HG03196 (cell line): ENCODE results near the gene OPRL1.

Experiments
- ATAC-seq: cut with Tn5 transposase; IDR thresholded peaks from one replicate; pipeline ENCODE4 v1.9.1; 2021; ENCODE audit not compliant: unreplicated experiment

Gene OPRL1

GRCh38 chr20:64042054-64042781 lies 37.7 kb upstream of the OPRL1 start:
- no peak for ATAC-seq

GRCh38 chr20:64043768-64044167 lies 36.1 kb upstream of the OPRL1 start:
- no peak for ATAC-seq

GRCh38 chr20:64044484-64045247 lies 35.2 kb upstream of the OPRL1 start:
- ATAC-seq: no peak

GRCh38 chr20:64045346-64046011 lies 34.4 kb upstream of the OPRL1 start:
- ATAC-seq: no peak

- no peak for ATAC-seq
Measured at GRCh38 chr20:64047046-64047389, 32.9 kb upstream of the OPRL1 start.

- no peak for ATAC-seq
Measured at GRCh38 chr20:64047968-64048401, 31.9 kb upstream of the OPRL1 start.

GRCh38 chr20:64048402-64049044 lies 31.4 kb upstream of the OPRL1 start:
- ATAC-seq: no peak

GRCh38 chr20:64049060-64049877 lies 30.6 kb upstream of the OPRL1 start, which contains the start of gene SOX18:
Gene SOX18, minus strand, starts transcription at chr20:64049639. Its CDS starts 123 bp downstream, at chr20:64049516.
- ATAC-seq: no peak

GRCh38 chr20:64049878-64050260 lies 30.0 kb upstream of the OPRL1 start:
- ATAC-seq: no peak

- no peak for ATAC-seq
Measured at GRCh38 chr20:64050261-64051032, 29.4 kb upstream of the OPRL1 start.

- no peak for ATAC-seq
Measured at GRCh38 chr20:64051033-64051452, 28.8 kb upstream of the OPRL1 start.

GRCh38 chr20:64051561-64052325 lies 28.1 kb upstream of the OPRL1 start:
- no peak for ATAC-seq

- ATAC-seq: no peak
Measured at GRCh38 chr20:64052326-64052722, 27.6 kb upstream of the OPRL1 start.

GRCh38 chr20:64052987-64053840 lies 26.7 kb upstream of the OPRL1 start:
- ATAC-seq: no peak

GRCh38 chr20:64053841-64054661 lies 25.8 kb upstream of the OPRL1 start:
- no peak for ATAC-seq

- no peak for ATAC-seq
Measured at GRCh38 chr20:64055396-64055892, 24.4 kb upstream of the OPRL1 start.
